SU-DHL-6 (cell line): ENCODE data around the gene MAPKBP1.

Experiments used
- H2AFZ ChIP-seq: fragments of 200-600 bp; sonication (generic); 2 replicates; pipeline ENCODE4 v1.6.1; 2014; ENCODE audit warnings: low read depth, mild to moderate bottlenecking, moderate library complexity, mixed read lengths, antibody characterized with exemption, low read length; ENCODE audit not compliant: severe bottlenecking
- H3F3A ChIP-seq: fragments of 200-600 bp; shearing (Covaris generic); 2 replicates; pipeline ENCODE4 v1.6.0; 2016; ENCODE audit warnings: antibody characterized with exemption, mild to moderate bottlenecking; ENCODE audit not compliant: insufficient read depth
- H3K27ac ChIP-seq: fragments of 200-600 bp; sonication (generic); 2 replicates; pipeline ENCODE4 v1.5.1; 2016; ENCODE audit warnings: low read depth, mild to moderate bottlenecking, low read length, moderate library complexity, mixed read lengths
- H3K27me3 ChIP-seq: fragments of 200-600 bp; sonication (generic), shearing (Covaris generic); 2 replicates; pipeline ENCODE4 v1.6.0; 2014; ENCODE audit warnings: mild to moderate bottlenecking, low read length
- H3K36me3 ChIP-seq: fragments of 200-600 bp; sonication (generic); 2 replicates; pipeline ENCODE4 v1.6.1; 2014; ENCODE audit warnings: mild to moderate bottlenecking, low read length, mixed read lengths
- H3K4me2 ChIP-seq: fragments of 300-600, 200-600 bp; shearing (Covaris generic), sonication (generic); 2 replicates; pipeline ENCODE4 v1.6.0; 2014; ENCODE audit warnings: low read length, low read depth, mild to moderate bottlenecking; ENCODE audit not compliant: poor library complexity, severe bottlenecking
- H3K4me3 ChIP-seq: fragments of 200-600 bp; sonication (generic); 2 replicates; pipeline ENCODE4 v1.5.1; 2014; ENCODE audit warnings: antibody characterized with exemption, low read length, mild to moderate bottlenecking, mixed read lengths; ENCODE audit not compliant: insufficient read depth, poor library complexity, severe bottlenecking
- H3K79me2 ChIP-seq: fragments of 200-600 bp; sonication (generic); 2 replicates; pipeline ENCODE4 v1.6.1; 2014; ENCODE audit warnings: mild to moderate bottlenecking, low read length, moderate library complexity; ENCODE audit not compliant: insufficient read depth
- H3K9ac ChIP-seq: fragments of 200-600 bp; sonication (generic); 2 replicates; pipeline ENCODE4 v1.7.0; 2014; ENCODE audit warnings: mild to moderate bottlenecking, low read length
- H3K9me2 ChIP-seq: fragments of 200-600 bp; sonication (generic); replicated peaks from 2 replicates; pipeline ENCODE4 v1.6.1; 2014; ENCODE audit warnings: low read length; ENCODE audit not compliant: insufficient read depth
- H3K9me3 ChIP-seq: fragments of 200-600 bp; sonication (generic); 2 replicates; pipeline ENCODE4 v1.6.1; 2014; ENCODE audit warnings: low read length, mixed read lengths; ENCODE audit not compliant: insufficient read depth
- H4K20me1 ChIP-seq: fragments of 200-600 bp; sonication (generic); 2 replicates; pipeline ENCODE4 v1.6.1; 2014; ENCODE audit warnings: low read depth, mild to moderate bottlenecking, antibody characterized with exemption, low read length, moderate library complexity, mixed read lengths
- EZH2phosphoT487 ChIP-seq: fragments of 200-600 bp; sonication (generic), shearing (Covaris generic); conservative IDR thresholded peaks from 2 replicates; pipeline ENCODE4 v1.6.1; 2018; ENCODE audit warnings: mild to moderate bottlenecking, antibody characterized with exemption, low read length, moderate library complexity, mixed read lengths
- TF ChIP-seq, protein P1 (sequence below): fragments of 200-600 bp; sonication (generic); IDR thresholded peaks from one replicate; pipeline ENCODE4 v1.5.1; 2017; ENCODE audit warnings: antibody characterized with exemption, mild to moderate bottlenecking, low read length, moderate library complexity; ENCODE audit not compliant: insufficient read depth, poor library complexity, severe bottlenecking

MAPKBP1 gene

DNA sequence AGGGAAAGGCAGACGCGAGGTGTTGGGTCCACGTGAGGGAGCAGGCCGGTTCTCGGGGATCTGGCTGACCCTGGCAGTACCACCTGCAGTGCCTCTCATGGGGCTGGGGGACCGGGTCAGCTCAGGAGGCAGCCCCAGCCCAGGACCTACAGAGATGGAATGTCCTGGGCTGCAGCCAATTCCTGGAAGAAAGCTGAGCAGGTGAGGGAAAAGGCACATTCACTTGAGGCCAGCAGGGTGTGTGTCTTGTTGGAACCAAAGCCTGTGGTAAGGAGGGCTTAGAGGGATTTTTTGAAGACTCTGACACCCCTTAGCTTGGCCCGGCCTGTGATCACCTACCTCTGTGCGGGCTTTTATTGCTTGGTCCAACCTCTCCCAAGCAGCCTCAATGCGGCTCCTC is 80.2 kb downstream of the MAPKBP1 start:
- no peak overlapping the region for H2AFZ ChIP-seq
- H3K9ac ChIP-seq, result no peak overlapping the region
- no peaks in the 10 kb centered on the region for H3K9me2 ChIP-seq
- TF ChIP-seq EZH2phosphoT487, result no peak
- TF ChIP-seq, protein P1, sequence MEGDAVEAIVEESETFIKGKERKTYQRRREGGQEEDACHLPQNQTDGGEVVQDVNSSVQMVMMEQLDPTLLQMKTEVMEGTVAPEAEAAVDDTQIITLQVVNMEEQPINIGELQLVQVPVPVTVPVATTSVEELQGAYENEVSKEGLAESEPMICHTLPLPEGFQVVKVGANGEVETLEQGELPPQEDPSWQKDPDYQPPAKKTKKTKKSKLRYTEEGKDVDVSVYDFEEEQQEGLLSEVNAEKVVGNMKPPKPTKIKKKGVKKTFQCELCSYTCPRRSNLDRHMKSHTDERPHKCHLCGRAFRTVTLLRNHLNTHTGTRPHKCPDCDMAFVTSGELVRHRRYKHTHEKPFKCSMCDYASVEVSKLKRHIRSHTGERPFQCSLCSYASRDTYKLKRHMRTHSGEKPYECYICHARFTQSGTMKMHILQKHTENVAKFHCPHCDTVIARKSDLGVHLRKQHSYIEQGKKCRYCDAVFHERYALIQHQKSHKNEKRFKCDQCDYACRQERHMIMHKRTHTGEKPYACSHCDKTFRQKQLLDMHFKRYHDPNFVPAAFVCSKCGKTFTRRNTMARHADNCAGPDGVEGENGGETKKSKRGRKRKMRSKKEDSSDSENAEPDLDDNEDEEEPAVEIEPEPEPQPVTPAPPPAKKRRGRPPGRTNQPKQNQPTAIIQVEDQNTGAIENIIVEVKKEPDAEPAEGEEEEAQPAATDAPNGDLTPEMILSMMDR, result no peak
- H3K36me3 ChIP-seq, result no peaks in the 10 kb centered on the region
- H4K20me1 ChIP-seq, result no peaks in the 10 kb centered on the region
- no peak overlapping the region for H3K27ac ChIP-seq
- H3F3A ChIP-seq, result no peaks in the 10 kb centered on the region
- H3K4me2 ChIP-seq, result no peak overlapping the region
- no peaks in the 10 kb centered on the region for H3K27me3 ChIP-seq
- H3K9me3 ChIP-seq, result no peaks in the 10 kb centered on the region
- no peaks in the 10 kb centered on the region for H3K79me2 ChIP-seq
- H3K4me3 ChIP-seq, result no peak overlapping the region

DNA sequence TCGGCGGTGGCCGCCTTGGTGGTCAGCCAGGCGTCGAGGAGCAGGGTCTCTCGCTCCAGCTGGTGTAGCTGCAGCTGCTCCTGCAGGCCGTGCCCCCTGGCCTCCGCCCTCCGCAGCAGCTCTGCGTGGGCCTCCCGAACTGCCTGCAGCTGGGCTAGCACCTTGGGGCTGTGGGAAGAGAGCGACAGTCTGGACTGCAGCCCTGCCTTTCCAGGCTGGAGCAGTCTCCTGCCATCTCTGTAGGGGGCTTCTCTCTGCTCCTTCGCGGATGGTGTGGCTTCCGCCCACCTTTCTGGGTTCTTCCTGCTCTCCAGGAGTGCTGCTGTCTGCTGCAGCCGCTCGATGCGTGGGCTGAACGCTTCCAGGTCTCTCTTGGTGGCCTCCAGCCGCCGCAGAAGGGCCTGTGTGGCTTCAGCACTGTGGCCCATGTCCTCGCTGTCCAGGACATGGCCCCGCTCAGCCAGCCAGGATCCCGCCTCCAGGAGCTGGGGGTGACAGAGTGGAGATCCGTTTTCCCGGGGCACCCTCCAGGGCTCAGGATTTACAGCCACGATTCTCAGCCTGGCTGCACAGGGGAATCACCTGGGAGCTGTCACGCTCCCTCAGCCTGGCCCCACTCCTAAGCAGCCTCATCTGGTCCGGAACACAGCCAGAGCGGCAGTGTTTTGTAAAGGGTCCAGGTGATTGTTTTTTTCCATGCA is 81.1 kb downstream of the MAPKBP1 start:
- no peaks in the 10 kb centered on the region for H3K36me3 ChIP-seq
- H3F3A ChIP-seq, result no peaks in the 10 kb centered on the region

DNA sequence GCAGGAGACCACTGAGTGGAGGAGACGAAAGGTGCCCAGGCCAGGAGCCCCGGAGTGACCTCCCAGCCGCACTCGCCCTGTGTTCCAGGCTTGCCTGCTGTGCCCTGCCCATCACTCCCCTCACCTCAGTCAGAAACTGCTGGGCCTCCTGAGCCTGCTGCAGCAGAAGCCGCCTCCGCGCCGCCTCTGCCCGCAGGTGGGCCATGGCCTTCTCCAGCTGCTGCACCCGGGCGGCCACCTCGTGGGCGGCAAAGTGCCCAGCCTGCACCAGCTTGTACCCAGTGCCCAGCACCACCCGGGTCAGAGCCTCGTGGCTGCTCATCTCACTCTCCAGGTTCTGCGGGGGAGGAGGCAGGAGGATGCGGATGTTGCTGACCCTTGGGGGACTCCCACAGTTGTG is 82.0 kb downstream of the MAPKBP1 start:
- Histone ChIP-seq H3K36me3 (no peaks in the 10 kb centered on the region), H3K79me2 (no peaks in the 10 kb centered on the region), H3F3A (no peaks in the 10 kb centered on the region), H2AFZ (no peak overlapping the region), H4K20me1 (no peaks in the 10 kb centered on the region), H3K27ac (no peak overlapping the region), H3K9me2 (no peaks in the 10 kb centered on the region), H3K9ac (no peak overlapping the region), H3K4me3 (no peak overlapping the region), H3K4me2 (no peak overlapping the region), H3K27me3 (no peaks in the 10 kb centered on the region), H3K9me3 (no peaks in the 10 kb centered on the region)
- TF ChIP-seq EZH2phosphoT487, result no peak
- TF ChIP-seq, protein P1, result no peak

More for the DNA sequence above, 81.1 kb downstream of the MAPKBP1 start:
- H4K20me1 ChIP-seq, result no peaks in the 10 kb centered on the region
- H3K9me2 ChIP-seq, result no peaks in the 10 kb centered on the region
- H3K27me3 ChIP-seq, result no peaks in the 10 kb centered on the region
- no peaks in the 10 kb centered on the region for H3K9me3 ChIP-seq
- no peaks in the 10 kb centered on the region for H3K79me2 ChIP-seq
- H3K4me3 ChIP-seq, result no peak overlapping the region
- TF ChIP-seq, protein P1, result no peak
- H2AFZ ChIP-seq, result no peak overlapping the region
- no peak overlapping the region for H3K27ac ChIP-seq
- H3K4me2 ChIP-seq, result no peak overlapping the region
- no peak overlapping the region for H3K9ac ChIP-seq
